CD14-positive monocyte (primary cell): ENCODE data around the gene GALNT14. TPM values are rescaled to one million over a fixed set of nuclear protein-coding genes. Genes with fewer than 3 reads are reported as not detected.

Source experiments
- DNase-seq, 3 donors: peaks; one replicate each; pipeline ENCODE4 v3.0.0-alpha.2; 2011 to 2022
- H2AFZ ChIP-seq: 2 replicates; pipeline ENCODE4 v1.6.0; 2012; ENCODE audit warnings: mild to moderate bottlenecking, low read depth, low read length, inconsistent platforms; ENCODE audit not compliant: insufficient read depth, poor library complexity, severe bottlenecking
- H3K27ac ChIP-seq, 2 donors: 1 replicate in 1 of 2; 2 replicates in 1 of 2; pipeline ENCODE4 v1.5.1; 2012 to 2013; ENCODE audit warnings: low read length in 2 of 2, control low read depth in 1 of 2, inconsistent platforms in 1 of 2, low read depth in 1 of 2, mild to moderate bottlenecking in 1 of 2
- H3K27me3 ChIP-seq, 2 donors: one replicate each; pipeline versions ENCODE4 v1.6.0 to v1.6.1; 2011 to 2013; ENCODE audit warnings: low read length in 2 of 2; ENCODE audit not compliant: control insufficient read depth in 2 of 2, insufficient read depth in 2 of 2
- H3K36me3 ChIP-seq, 2 donors: replicated peaks in 1 of 2; 1 replicate in 1 of 2; 2 replicates in 1 of 2; pipeline versions ENCODE4 v1.5.1 to v1.6.1; 2012 to 2013; ENCODE audit warnings: low read length in 2 of 2, control low read depth in 1 of 2, inconsistent platforms in 1 of 2, mild to moderate bottlenecking in 1 of 2; ENCODE audit not compliant: insufficient read depth in 2 of 2, control insufficient read depth in 1 of 2
- H3K4me1 ChIP-seq, 2 donors: 1 replicate in 1 of 2; 2 replicates in 1 of 2; pipeline versions ENCODE4 v1.5.1 to v1.6.1; 2012 to 2013; ENCODE audit warnings: low read length in 2 of 2, control low read depth in 1 of 2, inconsistent platforms in 1 of 2, mild to moderate bottlenecking in 1 of 2, moderate library complexity in 1 of 2; ENCODE audit not compliant: insufficient read depth in 2 of 2, control insufficient read depth in 1 of 2
- H3K4me2 ChIP-seq: replicated peaks from 2 replicates; pipeline ENCODE3; 2012; ENCODE audit warnings: low read length, moderate library complexity, mild to moderate bottlenecking; ENCODE audit not compliant: poor library complexity, severe bottlenecking; ENCODE audit errors: extremely low read depth
- H3K4me3 ChIP-seq, 3 experiments: fragments of 200-600 bp in 1 of 3; sonication (generic) in 1 of 3; replicated peaks in 1 of 3; 1 replicate in 2 of 3; 2 replicates in 1 of 3; pipeline ENCODE4 v1.5.1; 2011 to 2013; ENCODE audit warnings: low read length in 3 of 3, mild to moderate bottlenecking in 3 of 3, control low read depth in 2 of 3, low read depth in 2 of 3, inconsistent platforms in 1 of 3, moderate library complexity in 1 of 3
- H3K79me2 ChIP-seq: 2 replicates; pipeline ENCODE4 v1.6.0; 2012; ENCODE audit warnings: mild to moderate bottlenecking, control low read depth, inconsistent platforms, low read length, moderate library complexity; ENCODE audit not compliant: insufficient read depth
- H3K9ac ChIP-seq: 2 replicates; pipeline ENCODE4 v1.6.0; 2017; ENCODE audit warnings: low read length, mild to moderate bottlenecking; ENCODE audit not compliant: insufficient read depth, poor library complexity, severe bottlenecking
- H3K9me3 ChIP-seq, 2 donors: replicated peaks in 1 of 2; 1 replicate in 1 of 2; 2 replicates in 1 of 2; pipeline versions ENCODE4 v1.5.1 to v1.6.1; 2012 to 2013; ENCODE audit warnings: low read length in 2 of 2, control low read depth in 1 of 2; ENCODE audit not compliant: control insufficient read depth in 1 of 2, insufficient read depth in 1 of 2
- H4K20me1 ChIP-seq: 2 replicates; pipeline ENCODE4 v1.6.0; 2012; ENCODE audit warnings: mild to moderate bottlenecking, low read length, control low read depth, moderate library complexity; ENCODE audit not compliant: insufficient read depth
- H3K27ac Mint-ChIP-seq, 7 donors: one replicate each; pipeline ENCODE4 v1.8.0; 2020; ENCODE audit warnings: mild to moderate bottlenecking in 7 of 7, mixed read lengths in 7 of 7, moderate library complexity in 6 of 7, inconsistent platforms in 2 of 7
- H3K27me3 Mint-ChIP-seq, 3 donors: one replicate each; pipeline ENCODE4 v1.8.0; 2021 to 2022; ENCODE audit warnings: low read depth in 3 of 3, mild to moderate bottlenecking in 3 of 3, mixed read lengths in 3 of 3, moderate library complexity in 3 of 3, inconsistent platforms in 1 of 3
- H3K36me3 Mint-ChIP-seq, 2 donors: one replicate each; pipeline ENCODE4 v1.8.0; 2020; ENCODE audit warnings: mixed read lengths in 2 of 2, inconsistent platforms in 1 of 2, mild to moderate bottlenecking in 1 of 2
- H3K4me1 Mint-ChIP-seq: one replicate; pipeline ENCODE4 v1.8.0; 2020; ENCODE audit warnings: mild to moderate bottlenecking, mixed read lengths
- H3K4me3 Mint-ChIP-seq, 2 donors: one replicate each; pipeline ENCODE4 v1.8.0; 2020; ENCODE audit warnings: mild to moderate bottlenecking in 2 of 2, mixed read lengths in 2 of 2, moderate library complexity in 1 of 2
- H3K9me3 Mint-ChIP-seq, 7 donors: one replicate each; pipeline ENCODE4 v1.8.0; 2020 to 2022; ENCODE audit warnings: mixed read lengths in 7 of 7, mild to moderate bottlenecking in 6 of 7, moderate library complexity in 6 of 7, inconsistent platforms in 2 of 7
- WGBS: methylation state at CpG from one replicate; pipeline ENCODE4 v1.1.5; 2013; ENCODE audit warnings: missing lambda C conversion rate; ENCODE audit not compliant: insufficient coverage; 5-methylcytosine and 5-hydroxymethylcytosine counted together
- intact Hi-C, 2 donors: fragments of 100-400 bp; cut with micrococcal nuclease; formaldehyde crosslinking; loops; one replicate each; pipeline versions ENCODE4 v1.15.0 to v1.15.1; 2023
- polyA plus RNA-seq, 3 donors: library from polyadenylated mRNA; depleted of rRNA in 1 of 3; unstranded in 2 of 3; stranded (reverse) in 1 of 3; fragments of 300-500 nt in 2 of 3; fragments of >200 nt in 1 of 3; fragmentation: Illumina TruSeq in 2 of 3; gene quantifications; 1 replicate in 2 of 3; 2 replicates in 1 of 3; pipeline ENCODE4 v1.2.3, GENCODE V29; 2012 to 2021
- TF ChIP-seq, protein P1 (sequence below): fragments of 200-600 bp; IDR thresholded peaks from one replicate; pipeline ENCODE4 v1.8.0; 2022; ENCODE audit warnings: antibody characterized with exemption, mild to moderate bottlenecking

GALNT14 gene
- polyA plus RNA-seq, 3 donors = 0.33 TPM; not detected in 2

DNA sequence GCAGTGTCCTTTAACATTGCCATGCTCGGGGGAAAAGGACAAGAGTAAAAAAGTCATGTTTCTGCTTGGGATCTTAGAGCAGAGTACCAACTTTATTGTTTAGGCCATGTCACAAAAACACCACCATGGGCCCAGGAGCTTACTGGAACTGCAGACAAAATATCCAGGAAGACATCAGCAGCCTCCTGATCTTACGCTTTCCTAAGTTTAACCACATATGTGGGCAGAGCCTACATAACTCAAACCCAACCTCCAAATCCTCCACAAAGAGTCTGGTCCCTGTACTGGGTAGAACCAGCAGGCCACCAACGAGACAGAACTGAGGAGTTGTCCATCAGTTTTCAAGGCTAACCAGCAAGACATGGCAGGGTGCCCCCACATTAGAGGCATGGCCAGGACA lies 10.3 kb downstream of the GALNT14 start:
- Histone ChIP-seq H2AFZ (no peak overlapping the region), H3K4me3 (no peak overlapping the region), H3K79me2 (no peaks in the 10 kb centered on the region), H3K36me3 (no peaks in the 10 kb centered on the region), H3K27ac (no peak overlapping the region), H3K4me2 (no peak overlapping the region), H4K20me1 (no peaks in the 10 kb centered on the region), H3K9ac (no peak overlapping the region), H3K9me3 (no peaks in the 10 kb centered on the region), H3K27me3 (no peaks in the 10 kb centered on the region), H3K4me1 (no peaks in the 10 kb centered on the region)
- Mint-ChIP-seq H3K9me3 (no peaks in the 10 kb centered on the region), H3K4me1 (no peaks in the 10 kb centered on the region), H3K4me3 (no peak overlapping the region), H3K27ac (no peak overlapping the region), H3K27me3 (peaks cover 0 to 2% (median 0%) of the 10 kb centered on the region in 3 donors), H3K36me3 (no peaks in the 10 kb centered on the region)
- intact Hi-C loops = no loop called here
- no peak for DNase-seq
- TF ChIP-seq, protein P1, sequence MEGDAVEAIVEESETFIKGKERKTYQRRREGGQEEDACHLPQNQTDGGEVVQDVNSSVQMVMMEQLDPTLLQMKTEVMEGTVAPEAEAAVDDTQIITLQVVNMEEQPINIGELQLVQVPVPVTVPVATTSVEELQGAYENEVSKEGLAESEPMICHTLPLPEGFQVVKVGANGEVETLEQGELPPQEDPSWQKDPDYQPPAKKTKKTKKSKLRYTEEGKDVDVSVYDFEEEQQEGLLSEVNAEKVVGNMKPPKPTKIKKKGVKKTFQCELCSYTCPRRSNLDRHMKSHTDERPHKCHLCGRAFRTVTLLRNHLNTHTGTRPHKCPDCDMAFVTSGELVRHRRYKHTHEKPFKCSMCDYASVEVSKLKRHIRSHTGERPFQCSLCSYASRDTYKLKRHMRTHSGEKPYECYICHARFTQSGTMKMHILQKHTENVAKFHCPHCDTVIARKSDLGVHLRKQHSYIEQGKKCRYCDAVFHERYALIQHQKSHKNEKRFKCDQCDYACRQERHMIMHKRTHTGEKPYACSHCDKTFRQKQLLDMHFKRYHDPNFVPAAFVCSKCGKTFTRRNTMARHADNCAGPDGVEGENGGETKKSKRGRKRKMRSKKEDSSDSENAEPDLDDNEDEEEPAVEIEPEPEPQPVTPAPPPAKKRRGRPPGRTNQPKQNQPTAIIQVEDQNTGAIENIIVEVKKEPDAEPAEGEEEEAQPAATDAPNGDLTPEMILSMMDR = no peak
- 70% methylated on average over 1 of the region's 3 CpGs for WGBS

DNA sequence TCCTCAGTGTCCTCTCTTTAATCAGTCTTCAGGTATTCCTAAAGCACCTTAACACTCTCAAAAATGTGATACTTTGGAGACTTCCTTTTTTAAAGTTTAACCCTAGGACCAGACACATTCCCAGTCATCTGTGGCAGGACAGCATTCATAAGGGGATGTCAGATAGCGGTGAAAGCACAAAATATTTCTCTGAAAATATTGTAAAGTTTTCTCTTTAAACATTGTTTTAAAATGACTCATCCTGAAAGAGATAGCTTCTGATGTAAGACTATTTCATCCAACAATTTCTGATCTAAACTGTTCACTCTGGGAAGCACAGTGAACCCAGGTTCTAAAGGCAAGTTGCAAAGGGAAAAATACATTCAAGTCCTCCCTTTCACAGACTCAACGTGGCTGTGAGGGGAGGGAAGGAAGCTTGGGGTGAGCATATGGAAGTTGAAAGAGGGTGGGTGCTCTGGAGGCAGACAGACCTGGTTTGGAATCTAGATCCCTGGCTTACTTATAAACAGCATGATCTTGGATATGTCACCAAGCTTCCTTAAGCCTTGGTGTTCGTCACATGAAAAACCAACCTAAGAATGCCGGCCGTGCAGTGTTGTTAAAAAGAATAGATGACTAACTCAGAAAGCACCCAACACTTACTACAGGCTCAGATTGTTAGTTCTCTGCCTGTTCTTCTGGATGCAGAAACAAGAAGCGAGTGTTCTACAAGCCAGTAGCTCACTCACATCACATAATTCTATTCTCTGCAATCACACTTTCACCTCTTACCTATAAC lies 12.1 kb downstream of the GALNT14 start:
- Mint-ChIP-seq H3K27me3 (peaks cover 0 to 2% (median 0%) of the 10 kb centered on the region in 3 donors), H3K9me3 (no peaks in the 10 kb centered on the region), H3K36me3 (no peaks in the 10 kb centered on the region), H3K27ac (no peak overlapping the region), H3K4me1 (no peaks in the 10 kb centered on the region), H3K4me3 (no peak overlapping the region)
- no peak for DNase-seq
- Histone ChIP-seq H3K27me3 (no peaks in the 10 kb centered on the region), H3K36me3 (no peaks in the 10 kb centered on the region), H3K27ac (no peak overlapping the region), H3K9ac (no peak overlapping the region), H3K4me1 (no peaks in the 10 kb centered on the region), H2AFZ (no peak overlapping the region), H3K9me3 (no peaks in the 10 kb centered on the region), H3K4me2 (no peak overlapping the region), H4K20me1 (no peaks in the 10 kb centered on the region), H3K79me2 (no peaks in the 10 kb centered on the region), H3K4me3 (no peak overlapping the region)
- intact Hi-C loops = no loop called here
- TF ChIP-seq, protein P1 = no peak
- WGBS = 87% methylated on average over 1 of the region's 6 CpGs
